Heart right ventricle (tissue), 16 donors: ENCODE data around the gene NDUFAF8. TPM values are rescaled to one million over a fixed set of nuclear protein-coding genes. Genes with fewer than 3 reads are reported as not detected.

Experiments
- ATAC-seq, 8 donors: fragments of 200-7000 bp; cut with Tn5 transposase; one replicate each; pipeline ENCODE4 v1.9.1; 2020; ENCODE audit warnings: mild to moderate bottlenecking in 8 of 8, moderate library complexity in 8 of 8, moderate number of reproducible peaks in 1 of 8
- DNase-seq, 2 donors: peaks; one replicate each; pipeline ENCODE4 v3.0.0-alpha.2; 2020
- H3K27ac ChIP-seq, 10 donors: fragments of 200-600 bp; sonication (generic) in 2 of 10; one replicate each; pipeline versions ENCODE4 v1.5.0 to v1.8.0; 2020 to 2022; ENCODE audit warnings: mild to moderate bottlenecking in 3 of 10
- H3K27me3 ChIP-seq, 7 donors: fragments of 200-600 bp; one replicate each; pipeline ENCODE4 v1.8.0; 2021 to 2022; ENCODE audit warnings: mild to moderate bottlenecking in 2 of 7
- H3K36me3 ChIP-seq, 9 donors: fragments of 200-600 bp; sonication (generic) in 1 of 9; one replicate each; pipeline versions ENCODE4 v1.5.0 to v1.8.0; 2020 to 2022; ENCODE audit warnings: mild to moderate bottlenecking in 2 of 9
- H3K4me1 ChIP-seq, 9 donors: fragments of 200-600 bp; sonication (generic) in 1 of 9; one replicate each; pipeline versions ENCODE4 v1.5.0 to v1.8.0; 2020 to 2022; ENCODE audit warnings: mild to moderate bottlenecking in 4 of 9
- H3K4me3 ChIP-seq, 10 donors: fragments of 200-600 bp; sonication (generic) in 2 of 10; one replicate each; pipeline versions ENCODE4 v1.5.0 to v1.8.0; 2020 to 2022; ENCODE audit warnings: mild to moderate bottlenecking in 7 of 10, moderate library complexity in 2 of 10
- H3K9me3 ChIP-seq, 11 donors: fragments of 200-600 bp in 10 of 11; sonication (generic) in 2 of 11; one replicate each; pipeline versions ENCODE4 v1.5.0 to v1.8.0; 2013 to 2022; ENCODE audit warnings: mild to moderate bottlenecking in 2 of 11, control low read depth in 1 of 11, moderate library complexity in 1 of 11
- CTCF ChIP-seq, 9 donors: fragments of 200-600 bp; sonication (generic) in 2 of 9; IDR thresholded peaks; one replicate each; pipeline versions ENCODE4 v1.5.0 to v1.8.0; 2021 to 2022; ENCODE audit warnings: antibody characterized with exemption in 9 of 9, mild to moderate bottlenecking in 5 of 9, moderate library complexity in 1 of 9
- WGBS, 2 donors: extraction: QIAGEN DNeasy Blood & Tissue Kit; methylation state at CpG; one replicate each; pipeline ENCODE4 v1.1.7; 2013; ENCODE audit warnings: inconsistent platforms in 1 of 2; 5-methylcytosine and 5-hydroxymethylcytosine counted together
- intact Hi-C, 10 donors: fragments of 100-400 bp; cut with DNase I; formaldehyde crosslinking; loops; one replicate each; pipeline versions ENCODE4 v1.11.1 to v1.14.2; 2022
- polyA plus RNA-seq, 2 donors: library from polyadenylated mRNA; stranded (reverse); fragments of 200-250 nt; gene quantifications; one replicate each; pipeline ENCODE4 v1.2.3, GENCODE V29; 2013
- total RNA-seq, 10 donors: library from RNA; stranded (reverse); fragmentation: NEBNext Ultra II Directional in 3 of 10; extraction: Animal tissue kit (Norgen Biotek cat#: 25700) in 3 of 10; gene quantifications; one replicate each; pipeline versions ENCODE4 v1.2.1 to v1.2.4, GENCODE V29; 2021 to 2023
- donor health status: Arrhythmogenic right ventricular cardiomyopathy.
- donor health status: ischemic (EF 13 %, LVEDD 7.1; RV severe dilation, severe dysfunction).
- donor health status: healthy with polysubstance abuse.
- donor health status: DM: no; HTN: yes; CAD: no.
- donor health status: DM: no; HTN: no; CAD: no.
- donor health status: ischemic (EF 25% LVEDD 6.9; RV normal size, moderate dysfunction).
- donor health status: ischemic (EF 25% LVEDD 5.7; RV mildly dilated, moderate dysfunction).
- donor health status: healthy.
- donor health status: DM: yes; HTN: yes; CAD: no.
- donor health status: Ischemic cardiomyopathy.
- donor health status: ischemic (EF 35%, LVEDD 5.7; RV mildly dilated, moderate dysfunction).
- donor health status: nonischemic (EF 11% LVEDD 7.7; RV severe dilation, severe dysfunction).
- donor health status: DM: yes; HTN: yes; CAD: no.
- donor health status: PGD.
- donor health status: ischemic (EF 29% LVEDD 5.4; RV normal size, mild dysfunction).
- donor health status: nonischemic (EF 23%, LVEDD 6.1; RV moderate dilation, normal function).

Gene NDUFAF8
- total and polyA plus RNA-seq, 12 donors: 41.5 to 74.8 (median 58.9) TPM

GRCh38 chr17:81197831-81198490, 41.2 kb upstream of the NDUFAF8 start:
- peak overlapping the region in 6 of 10 donors; percentile 34 to 68 (median 58) for H3K27ac ChIP-seq
- ATAC-seq: no peak
- 90 to 91% methylated on average over 18 to 21 of the region's 21 CpGs for whole genome bisulfite sequencing, 2 donors
- H3K4me3 ChIP-seq: peak overlapping the region in 5 of 10 donors; percentile 5 to 45 (median 31)
- H3K27me3 ChIP-seq: no peaks in the 10 kb centered on the region
- TF ChIP-seq CTCF (IDR thresholded peaks at IDR 0.05): no peak
- intact Hi-C loops: loop anchor here in 5 of 10 donors (5.0 to 10.0 kb wide), 3 partner anchors 46 to 56 kb away; no protein-coding TSS in a partner anchor
- peaks cover 0 to 44% (median 20%) of the 10 kb centered on the region in 9 donors for H3K4me1 ChIP-seq
- no peaks in the 10 kb centered on the region for H3K9me3 ChIP-seq
- DNase-seq: no peak
- H3K36me3 ChIP-seq: peaks cover 0 to 30% (median 0%) of the 10 kb centered on the region in 9 donors

- intact Hi-C loops: loop anchor here in 5 of 10 donors (5.0 to 10.0 kb wide), 3 partner anchors 47 to 57 kb away; no protein-coding TSS in a partner anchor
- no peaks in the 10 kb centered on the region for H3K9me3 ChIP-seq
- H3K4me1 ChIP-seq: peaks cover 0 to 44% (median 20%) of the 10 kb centered on the region in 9 donors
- peaks cover 0 to 40% (median 0%) of the 10 kb centered on the region in 9 donors for H3K36me3 ChIP-seq
- ATAC-seq (no peak), DNase-seq (no peak)
- H3K27ac ChIP-seq: no peak overlapping the region
- no peak overlapping the region for H3K4me3 ChIP-seq
- WGBS, 2 donors: 91 to 93% methylated on average over 22 of the region's 22 CpGs
- no peak for TF ChIP-seq CTCF (IDR thresholded peaks at IDR 0.05)
- H3K27me3 ChIP-seq: no peaks in the 10 kb centered on the region
Observed at GRCh38 chr17:81198826-81199481, 40.2 kb upstream of the NDUFAF8 start.

GRCh38 chr17:81199482-81199830, 39.7 kb upstream of the NDUFAF8 start:
- H3K4me1 ChIP-seq: peaks cover 0 to 44% (median 20%) of the 10 kb centered on the region in 9 donors
- TF ChIP-seq CTCF (IDR thresholded peaks at IDR 0.05): no peak
- 94 to 96% methylated on average over 18 of the region's 18 CpGs for WGBS, 2 donors
- H3K9me3 ChIP-seq: no peaks in the 10 kb centered on the region
- intact Hi-C loops: loop anchor here in 5 of 10 donors (5.0 to 10.0 kb wide), 3 partner anchors 47 to 57 kb away; no protein-coding TSS in a partner anchor
- H3K4me3 ChIP-seq: no peak overlapping the region
- H3K36me3 ChIP-seq: peaks cover 0 to 40% (median 0%) of the 10 kb centered on the region in 9 donors
- no peak for ATAC-seq
- H3K27ac ChIP-seq: no peak overlapping the region
- no peaks in the 10 kb centered on the region for H3K27me3 ChIP-seq
- DNase-seq: no peak

- H3K36me3 ChIP-seq: peaks cover 0 to 40% (median 0%) of the 10 kb centered on the region in 9 donors
- intact Hi-C loops: loop anchor here in 5 of 10 donors (1.0 to 10.0 kb wide), 4 partner anchors 57 to 185 kb away; no protein-coding TSS in a partner anchor
Observed at GRCh38 chr17:81200201-81200600, 38.9 kb upstream of the NDUFAF8 start.

More at GRCh38 chr17:81200201-81200600, 38.9 kb upstream of the NDUFAF8 start:
- WGBS, 2 donors: 95% methylated on average over 18 of the region's 18 CpGs
- no peak for ATAC-seq
- Histone ChIP-seq H3K4me1 (peaks cover 0 to 40% (median 15%) of the 10 kb centered on the region in 9 donors), H3K4me3 (no peak overlapping the region), H3K9me3 (no peaks in the 10 kb centered on the region), H3K27me3 (no peaks in the 10 kb centered on the region), H3K27ac (no peak overlapping the region)
- DNase-seq: no peak
- TF ChIP-seq CTCF (IDR thresholded peaks at IDR 0.05): no peak
